ENCODE measurements around the gene DNASE1L2. TPM values are rescaled to one million over a fixed set of nuclear protein-coding genes. Genes with fewer than 3 reads are reported as not detected.

The DNASE1L2 gene
- total and polyA plus RNA-seq, 10 of the 15 experiments (the other 5 are each of a cell fraction or from before 2014, with no cell fraction given), result 0.06 to 1.5 (median 0.29) TPM

- TF ChIP-seq, protein P1, sequence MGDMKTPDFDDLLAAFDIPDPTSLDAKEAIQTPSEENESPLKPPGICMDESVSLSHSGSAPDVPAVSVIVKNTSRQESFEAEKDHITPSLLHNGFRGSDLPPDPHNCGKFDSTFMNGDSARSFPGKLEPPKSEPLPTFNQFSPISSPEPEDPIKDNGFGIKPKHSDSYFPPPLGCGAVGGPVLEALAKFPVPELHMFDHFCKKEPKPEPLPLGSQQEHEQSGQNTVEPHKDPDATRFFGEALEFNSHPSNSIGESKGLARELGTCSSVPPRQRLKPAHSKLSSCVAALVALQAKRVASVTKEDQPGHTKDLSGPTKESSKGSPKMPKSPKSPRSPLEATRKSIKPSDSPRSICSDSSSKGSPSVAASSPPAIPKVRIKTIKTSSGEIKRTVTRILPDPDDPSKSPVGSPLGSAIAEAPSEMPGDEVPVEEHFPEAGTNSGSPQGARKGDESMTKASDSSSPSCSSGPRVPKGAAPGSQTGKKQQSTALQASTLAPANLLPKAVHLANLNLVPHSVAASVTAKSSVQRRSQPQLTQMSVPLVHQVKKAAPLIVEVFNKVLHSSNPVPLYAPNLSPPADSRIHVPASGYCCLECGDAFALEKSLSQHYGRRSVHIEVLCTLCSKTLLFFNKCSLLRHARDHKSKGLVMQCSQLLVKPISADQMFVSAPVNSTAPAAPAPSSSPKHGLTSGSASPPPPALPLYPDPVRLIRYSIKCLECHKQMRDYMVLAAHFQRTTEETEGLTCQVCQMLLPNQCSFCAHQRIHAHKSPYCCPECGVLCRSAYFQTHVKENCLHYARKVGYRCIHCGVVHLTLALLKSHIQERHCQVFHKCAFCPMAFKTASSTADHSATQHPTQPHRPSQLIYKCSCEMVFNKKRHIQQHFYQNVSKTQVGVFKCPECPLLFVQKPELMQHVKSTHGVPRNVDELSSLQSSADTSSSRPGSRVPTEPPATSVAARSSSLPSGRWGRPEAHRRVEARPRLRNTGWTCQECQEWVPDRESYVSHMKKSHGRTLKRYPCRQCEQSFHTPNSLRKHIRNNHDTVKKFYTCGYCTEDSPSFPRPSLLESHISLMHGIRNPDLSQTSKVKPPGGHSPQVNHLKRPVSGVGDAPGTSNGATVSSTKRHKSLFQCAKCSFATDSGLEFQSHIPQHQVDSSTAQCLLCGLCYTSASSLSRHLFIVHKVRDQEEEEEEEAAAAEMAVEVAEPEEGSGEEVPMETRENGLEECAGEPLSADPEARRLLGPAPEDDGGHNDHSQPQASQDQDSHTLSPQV (IDR thresholded peaks at IDR 0.05), result no peak
- no peak for TF ChIP-seq EP300 (IDR thresholded peaks at IDR 0.05; ENCODE audit: borderline replicate concordance in 1 of 2, control insufficient read depth in 1 of 2, low read depth in 2 of 2, low read length in 2 of 2)
These were observed 37.1 kb upstream of the DNASE1L2 start (continued) for GRCh38 chr16:2199095-2199494.

- in situ Hi-C loops (cut with MboI) (no loop called here), intact Hi-C loops (cut with micrococcal nuclease; ENCODE audit: unreplicated experiment) (no loop called here)
- SMC1A ChIA-PET (ENCODE audit: uncharacterized antibody, unreplicated experiment), result no interaction called here
- H3K4me1 ChIP-seq (ENCODE audit: control insufficient read depth, insufficient read depth, low read length), result no peaks in the 10 kb centered on the region; the same call in 1 of the 2 replicates
- POLR2A ChIA-PET, result no interaction called here
- ATAC-seq, result no peak
- H4K20me1 ChIP-seq (ENCODE audit: control insufficient read depth, insufficient read depth), result no peaks in the 10 kb centered on the region
- DNase-seq (ENCODE audit: low read depth, low spot score), result no peak
- BruUV-seq (replicated peaks), result no TSS peak
- no peak overlapping the region for H3K4me3 ChIP-seq
- no peaks in the 10 kb centered on the region for H3K36me3 ChIP-seq (ENCODE audit: control insufficient read depth in 2 of 2, insufficient read depth in 2 of 2, low read length in 1 of 2)
- CTCF ChIA-PET, result interaction anchor here (0.6 kb wide), 1 partner anchor 198 kb away, joined by 3 read pairs; no protein-coding TSS in a partner anchor
- no peak for FAIRE-seq
- H3K27ac ChIP-seq (ENCODE audit: control insufficient read depth, insufficient read depth), result no peak overlapping the region
- H2AFZ ChIP-seq (ENCODE audit: control insufficient read depth, low read depth, low read length), result no peak overlapping the region
- RAD21 ChIA-PET (ENCODE audit: unreplicated experiment), result no interaction called here
- H3K79me2 ChIP-seq (ENCODE audit: control insufficient read depth, insufficient read depth, low read length), result no peaks in the 10 kb centered on the region
- 40% methylated on average over 14 of the region's 14 CpGs for WGBS (ENCODE audit: insufficient coverage, insufficient replicate concordance, low lambda C conversion rate, missing lambda C conversion rate)
- peaks cover 12% of the 10 kb centered on the region in 2 experiments for H3K27me3 ChIP-seq (replicated peaks in 1 of 2; ENCODE audit: control insufficient read depth in 2 of 2, insufficient read depth in 2 of 2, low read length in 1 of 2)
- H3K9me3 ChIP-seq (replicated peaks; ENCODE audit: control insufficient read depth, insufficient read depth, low read length), result no peaks in the 10 kb centered on the region
- no peak overlapping the region for H3K9ac ChIP-seq (ENCODE audit: control insufficient read depth, insufficient read depth, low read length)
- H3K4me2 ChIP-seq (ENCODE audit: control insufficient read depth, insufficient read depth), result no peak overlapping the region
- TF ChIP-seq ZZZ3 (IDR thresholded peaks at IDR 0.05; ENCODE audit: control insufficient read depth, insufficient read length, low read depth) (no peak), BHLHE40 (IDR thresholded peaks at IDR 0.05; ENCODE audit: borderline replicate concordance in 1 of 2, low read depth in 2 of 2, low read length in 1 of 2) (no peak), NFXL1 (IDR thresholded peaks at IDR 0.05; ENCODE audit: borderline replicate concordance) (no peak), POU2F2 (IDR thresholded peaks at IDR 0.05; ENCODE audit: borderline replicate concordance, low read depth, low read length) (no peak), POLR2A (IDR thresholded peaks at IDR 0.05; ENCODE audit: low read depth, low read length) (no peak), RB1 (IDR thresholded peaks at IDR 0.05; ENCODE audit: borderline replicate concordance) (no peak), TARDBP (IDR thresholded peaks at IDR 0.05; ENCODE audit: borderline replicate concordance) (no peak), FOS (IDR thresholded peaks at IDR 0.05; ENCODE audit: borderline replicate concordance, extremely low read depth, insufficient read length) (no peak), SP1 (IDR thresholded peaks at IDR 0.05; ENCODE audit: low read depth, low read length) (no peak), KDM1A (IDR thresholded peaks at IDR 0.05; ENCODE audit: borderline replicate concordance) (no peak)
- TF ChIP-seq, protein P2, sequence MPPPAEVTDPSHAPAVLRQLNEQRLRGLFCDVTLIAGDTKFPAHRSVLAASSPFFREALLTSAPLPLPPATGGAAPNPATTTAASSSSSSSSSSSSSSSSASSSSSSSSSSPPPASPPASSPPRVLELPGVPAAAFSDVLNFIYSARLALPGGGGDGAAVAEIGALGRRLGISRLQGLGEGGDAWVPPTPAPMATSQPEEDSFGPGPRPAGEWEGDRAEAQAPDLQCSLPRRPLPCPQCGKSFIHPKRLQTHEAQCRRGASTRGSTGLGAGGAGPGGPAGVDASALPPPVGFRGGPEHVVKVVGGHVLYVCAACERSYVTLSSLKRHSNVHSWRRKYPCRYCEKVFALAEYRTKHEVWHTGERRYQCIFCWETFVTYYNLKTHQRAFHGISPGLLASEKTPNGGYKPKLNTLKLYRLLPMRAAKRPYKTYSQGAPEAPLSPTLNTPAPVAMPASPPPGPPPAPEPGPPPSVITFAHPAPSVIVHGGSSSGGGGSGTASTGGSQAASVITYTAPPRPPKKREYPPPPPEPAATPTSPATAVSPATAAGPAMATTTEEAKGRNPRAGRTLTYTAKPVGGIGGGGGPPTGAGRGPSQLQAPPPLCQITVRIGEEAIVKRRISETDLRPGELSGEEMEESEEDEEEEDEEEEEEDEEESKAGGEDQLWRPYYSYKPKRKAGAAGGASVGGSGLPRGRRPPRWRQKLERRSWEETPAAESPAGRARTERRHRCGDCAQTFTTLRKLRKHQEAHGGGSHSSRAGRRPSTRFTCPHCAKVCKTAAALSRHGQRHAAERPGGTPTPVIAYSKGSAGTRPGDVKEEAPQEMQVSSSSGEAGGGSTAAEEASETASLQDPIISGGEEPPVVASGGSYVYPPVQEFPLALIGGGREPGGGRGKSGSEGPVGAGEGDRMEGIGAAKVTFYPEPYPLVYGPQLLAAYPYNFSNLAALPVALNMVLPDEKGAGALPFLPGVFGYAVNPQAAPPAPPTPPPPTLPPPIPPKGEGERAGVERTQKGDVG (CRISPR knock-in tag; IDR thresholded peaks at IDR 0.05), result no peak
- TF ChIP-seq, protein P3, sequence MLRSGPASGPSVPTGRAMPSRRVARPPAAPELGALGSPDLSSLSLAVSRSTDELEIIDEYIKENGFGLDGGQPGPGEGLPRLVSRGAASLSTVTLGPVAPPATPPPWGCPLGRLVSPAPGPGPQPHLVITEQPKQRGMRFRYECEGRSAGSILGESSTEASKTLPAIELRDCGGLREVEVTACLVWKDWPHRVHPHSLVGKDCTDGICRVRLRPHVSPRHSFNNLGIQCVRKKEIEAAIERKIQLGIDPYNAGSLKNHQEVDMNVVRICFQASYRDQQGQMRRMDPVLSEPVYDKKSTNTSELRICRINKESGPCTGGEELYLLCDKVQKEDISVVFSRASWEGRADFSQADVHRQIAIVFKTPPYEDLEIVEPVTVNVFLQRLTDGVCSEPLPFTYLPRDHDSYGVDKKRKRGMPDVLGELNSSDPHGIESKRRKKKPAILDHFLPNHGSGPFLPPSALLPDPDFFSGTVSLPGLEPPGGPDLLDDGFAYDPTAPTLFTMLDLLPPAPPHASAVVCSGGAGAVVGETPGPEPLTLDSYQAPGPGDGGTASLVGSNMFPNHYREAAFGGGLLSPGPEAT (IDR thresholded peaks at IDR 0.05; ENCODE audit: low read depth), result no peak
These were observed 36.6 kb upstream of the DNASE1L2 start for GRCh38 chr16:2199621-2200139.

Measured in GM12878 (cell line).